ENCODE data around the gene SLC2A14.

SLC2A14 gene

GRCh38 chr12:7879246-7879645 lies 6.5 kb upstream of the SLC2A14 start:
- Histone ChIP-seq H3F3A (ENCODE audit: low read depth) (no peaks in the 10 kb centered on the region), H3K36me3 (ENCODE audit: insufficient read depth, low read length) (no peaks in the 10 kb centered on the region), H3K27me3 (ENCODE audit: insufficient read depth, low read length, poor library complexity, severe bottlenecking) (no peaks in the 10 kb centered on the region), H3K4me3 (ENCODE audit: low read length, poor library complexity, severe bottlenecking) (no peak overlapping the region), H3K9ac (ENCODE audit: low read depth, low read length, poor library complexity, severe bottlenecking) (no peak overlapping the region), H3K79me2 (ENCODE audit: insufficient read depth, low read length) (no peaks in the 10 kb centered on the region), H3K4me2 (ENCODE audit: low read depth, low read length, poor library complexity, severe bottlenecking) (no peak overlapping the region), H3K4me1 (ENCODE audit: insufficient read depth, low read length, poor library complexity, severe bottlenecking) (no peaks in the 10 kb centered on the region), H2AFZ (ENCODE audit: low read length) (no peak overlapping the region), H4K20me1 (ENCODE audit: insufficient read depth, low read length, poor library complexity, severe bottlenecking) (no peaks in the 10 kb centered on the region), H3K9me2 (replicated peaks; ENCODE audit: low read depth, low read length) (no peaks in the 10 kb centered on the region), H3K9me3 (ENCODE audit: insufficient read depth, low read depth, low read length) (no peaks in the 10 kb centered on the region)
- TF ChIP-seq CTCF (conservative IDR thresholded peaks at IDR 0.05; ENCODE audit: low read length) (no peak), EZH2phosphoT487 (IDR thresholded peaks at IDR 0.05; ENCODE audit: borderline replicate concordance) (no peak)

- no peak for TF ChIP-seq CTCF (conservative IDR thresholded peaks at IDR 0.05; ENCODE audit: low read length)
These were observed 4.7 kb upstream of the SLC2A14 start for GRCh38 chr12:7877420-7877819.

GRCh38 chr12:7870335-7870734 lies 2.4 kb downstream of the SLC2A14 start:
- no peaks in the 10 kb centered on the region for H4K20me1 ChIP-seq (ENCODE audit: insufficient read depth, low read length, poor library complexity, severe bottlenecking)
- H2AFZ ChIP-seq (ENCODE audit: low read length) = no peak overlapping the region
- H3K4me1 ChIP-seq (ENCODE audit: insufficient read depth, low read length, poor library complexity, severe bottlenecking) = no peaks in the 10 kb centered on the region
- no peak for TF ChIP-seq CTCF (conservative IDR thresholded peaks at IDR 0.05; ENCODE audit: low read length)
- no peak overlapping the region for H3K9ac ChIP-seq (ENCODE audit: low read depth, low read length, poor library complexity, severe bottlenecking)
- no peaks in the 10 kb centered on the region for H3K27me3 ChIP-seq (ENCODE audit: insufficient read depth, low read length, poor library complexity, severe bottlenecking)
- H3K36me3 ChIP-seq (ENCODE audit: insufficient read depth, low read length) = no peaks in the 10 kb centered on the region
- H3K4me3 ChIP-seq (ENCODE audit: low read length, poor library complexity, severe bottlenecking) = no peak overlapping the region
- H3K9me3 ChIP-seq (ENCODE audit: insufficient read depth, low read depth, low read length) = no peaks in the 10 kb centered on the region
- no peaks in the 10 kb centered on the region for H3K9me2 ChIP-seq (replicated peaks; ENCODE audit: low read depth, low read length)
- H3F3A ChIP-seq (ENCODE audit: low read depth) = no peaks in the 10 kb centered on the region
- no peaks in the 10 kb centered on the region for H3K79me2 ChIP-seq (ENCODE audit: insufficient read depth, low read length)
- H3K4me2 ChIP-seq (ENCODE audit: low read depth, low read length, poor library complexity, severe bottlenecking) = no peak overlapping the region

More at GRCh38 chr12:7877420-7877819, 4.7 kb upstream of the SLC2A14 start:
- Histone ChIP-seq H3K36me3 (ENCODE audit: insufficient read depth, low read length) (no peaks in the 10 kb centered on the region), H3K9me2 (replicated peaks; ENCODE audit: low read depth, low read length) (no peaks in the 10 kb centered on the region), H3K79me2 (ENCODE audit: insufficient read depth, low read length) (no peaks in the 10 kb centered on the region), H3F3A (ENCODE audit: low read depth) (no peaks in the 10 kb centered on the region), H3K9ac (ENCODE audit: low read depth, low read length, poor library complexity, severe bottlenecking) (no peak overlapping the region), H3K4me3 (ENCODE audit: low read length, poor library complexity, severe bottlenecking) (no peak overlapping the region), H3K4me1 (ENCODE audit: insufficient read depth, low read length, poor library complexity, severe bottlenecking) (no peaks in the 10 kb centered on the region), H3K4me2 (ENCODE audit: low read depth, low read length, poor library complexity, severe bottlenecking) (no peak overlapping the region), H2AFZ (ENCODE audit: low read length) (no peak overlapping the region), H3K27me3 (ENCODE audit: insufficient read depth, low read length, poor library complexity, severe bottlenecking) (no peaks in the 10 kb centered on the region), H3K9me3 (ENCODE audit: insufficient read depth, low read depth, low read length) (no peaks in the 10 kb centered on the region), H4K20me1 (ENCODE audit: insufficient read depth, low read length, poor library complexity, severe bottlenecking) (no peaks in the 10 kb centered on the region)

All from Loucy (cell line).